ENCODE results near the gene SHISAL1.
A peak's percentile ranks its signal among the peaks of the same experiment; 100 is the strongest.

Gene SHISAL1

DNA sequence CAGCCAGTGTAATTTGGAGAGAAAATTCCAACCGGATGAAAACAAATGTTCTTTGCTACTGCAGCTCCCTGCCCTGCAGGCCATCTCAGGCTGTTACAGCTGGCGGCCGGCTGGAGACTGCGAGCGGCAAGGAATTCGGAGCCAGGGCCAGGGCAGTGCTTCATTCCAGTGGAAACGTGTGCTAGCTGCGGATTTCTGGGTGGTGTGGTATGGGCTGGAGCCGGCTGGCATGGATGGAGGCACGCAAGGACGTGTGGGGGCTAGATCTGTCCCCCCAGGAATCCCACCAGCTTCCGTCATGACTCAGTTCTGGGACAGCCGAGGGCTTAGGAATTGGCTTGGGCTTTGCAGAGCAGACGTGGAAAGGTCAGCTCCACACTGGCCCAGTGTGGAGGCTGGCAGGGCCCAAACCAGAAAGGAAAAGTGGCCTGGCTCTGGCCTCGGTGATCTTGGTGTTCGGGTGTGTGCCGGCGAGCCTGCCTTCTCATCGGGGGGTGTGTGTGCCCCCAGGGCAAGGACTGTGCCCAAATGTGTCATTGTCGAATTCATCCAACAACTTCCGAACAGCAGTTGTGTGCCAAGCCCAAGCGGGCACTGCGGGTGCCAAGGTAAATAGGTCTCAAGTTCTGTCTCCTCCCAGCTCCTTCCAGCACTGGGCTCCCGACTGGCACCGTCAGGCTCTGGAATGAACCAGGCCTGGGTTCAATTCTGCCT, 48.1 kb upstream of the SHISAL1 start:
- peak; percentile 46 for ATAC-seq
- no peak for TF ChIP-seq BACH2 (CRISPR knock-in tag; IDR thresholded peaks at IDR 0.05; ENCODE audit: borderline replicate concordance)
- TF ChIP-seq PPARA (CRISPR knock-in tag; IDR thresholded peaks at IDR 0.05; ENCODE audit: borderline replicate concordance), result no peak
- no peak for TF ChIP-seq TCF4 (CRISPR knock-in tag; IDR thresholded peaks at IDR 0.05; ENCODE audit: borderline replicate concordance)
- TF ChIP-seq, protein P1, sequence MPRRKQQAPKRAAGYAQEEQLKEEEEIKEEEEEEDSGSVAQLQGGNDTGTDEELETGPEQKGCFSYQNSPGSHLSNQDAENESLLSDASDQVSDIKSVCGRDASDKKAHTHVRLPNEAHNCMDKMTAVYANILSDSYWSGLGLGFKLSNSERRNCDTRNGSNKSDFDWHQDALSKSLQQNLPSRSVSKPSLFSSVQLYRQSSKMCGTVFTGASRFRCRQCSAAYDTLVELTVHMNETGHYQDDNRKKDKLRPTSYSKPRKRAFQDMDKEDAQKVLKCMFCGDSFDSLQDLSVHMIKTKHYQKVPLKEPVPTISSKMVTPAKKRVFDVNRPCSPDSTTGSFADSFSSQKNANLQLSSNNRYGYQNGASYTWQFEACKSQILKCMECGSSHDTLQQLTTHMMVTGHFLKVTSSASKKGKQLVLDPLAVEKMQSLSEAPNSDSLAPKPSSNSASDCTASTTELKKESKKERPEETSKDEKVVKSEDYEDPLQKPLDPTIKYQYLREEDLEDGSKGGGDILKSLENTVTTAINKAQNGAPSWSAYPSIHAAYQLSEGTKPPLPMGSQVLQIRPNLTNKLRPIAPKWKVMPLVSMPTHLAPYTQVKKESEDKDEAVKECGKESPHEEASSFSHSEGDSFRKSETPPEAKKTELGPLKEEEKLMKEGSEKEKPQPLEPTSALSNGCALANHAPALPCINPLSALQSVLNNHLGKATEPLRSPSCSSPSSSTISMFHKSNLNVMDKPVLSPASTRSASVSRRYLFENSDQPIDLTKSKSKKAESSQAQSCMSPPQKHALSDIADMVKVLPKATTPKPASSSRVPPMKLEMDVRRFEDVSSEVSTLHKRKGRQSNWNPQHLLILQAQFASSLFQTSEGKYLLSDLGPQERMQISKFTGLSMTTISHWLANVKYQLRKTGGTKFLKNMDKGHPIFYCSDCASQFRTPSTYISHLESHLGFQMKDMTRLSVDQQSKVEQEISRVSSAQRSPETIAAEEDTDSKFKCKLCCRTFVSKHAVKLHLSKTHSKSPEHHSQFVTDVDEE (CRISPR knock-in tag; IDR thresholded peaks at IDR 0.05), result no peak
- TF ChIP-seq ZFP30 (CRISPR knock-in tag; IDR thresholded peaks at IDR 0.05), result no peak
- no peak for TF ChIP-seq ZNF70 (CRISPR knock-in tag; IDR thresholded peaks at IDR 0.05)
- TF ChIP-seq, protein P2, sequence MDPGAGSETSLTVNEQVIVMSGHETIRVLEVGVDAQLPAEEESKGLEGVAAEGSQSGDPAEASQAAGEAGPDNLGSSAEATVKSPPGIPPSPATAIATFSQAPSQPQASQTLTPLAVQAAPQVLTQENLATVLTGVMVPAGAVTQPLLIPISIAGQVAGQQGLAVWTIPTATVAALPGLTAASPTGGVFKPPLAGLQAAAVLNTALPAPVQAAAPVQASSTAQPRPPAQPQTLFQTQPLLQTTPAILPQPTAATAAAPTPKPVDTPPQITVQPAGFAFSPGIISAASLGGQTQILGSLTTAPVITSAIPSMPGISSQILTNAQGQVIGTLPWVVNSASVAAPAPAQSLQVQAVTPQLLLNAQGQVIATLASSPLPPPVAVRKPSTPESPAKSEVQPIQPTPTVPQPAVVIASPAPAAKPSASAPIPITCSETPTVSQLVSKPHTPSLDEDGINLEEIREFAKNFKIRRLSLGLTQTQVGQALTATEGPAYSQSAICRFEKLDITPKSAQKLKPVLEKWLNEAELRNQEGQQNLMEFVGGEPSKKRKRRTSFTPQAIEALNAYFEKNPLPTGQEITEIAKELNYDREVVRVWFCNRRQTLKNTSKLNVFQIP (CRISPR knock-in tag; IDR thresholded peaks at IDR 0.05; ENCODE audit: borderline replicate concordance, low read depth), result no peak
- no peak for TF ChIP-seq GLIS3 (CRISPR knock-in tag; IDR thresholded peaks at IDR 0.05)
- TF ChIP-seq OSR1 (CRISPR knock-in tag; IDR thresholded peaks at IDR 0.05), result no peak
- TF ChIP-seq, protein P3, sequence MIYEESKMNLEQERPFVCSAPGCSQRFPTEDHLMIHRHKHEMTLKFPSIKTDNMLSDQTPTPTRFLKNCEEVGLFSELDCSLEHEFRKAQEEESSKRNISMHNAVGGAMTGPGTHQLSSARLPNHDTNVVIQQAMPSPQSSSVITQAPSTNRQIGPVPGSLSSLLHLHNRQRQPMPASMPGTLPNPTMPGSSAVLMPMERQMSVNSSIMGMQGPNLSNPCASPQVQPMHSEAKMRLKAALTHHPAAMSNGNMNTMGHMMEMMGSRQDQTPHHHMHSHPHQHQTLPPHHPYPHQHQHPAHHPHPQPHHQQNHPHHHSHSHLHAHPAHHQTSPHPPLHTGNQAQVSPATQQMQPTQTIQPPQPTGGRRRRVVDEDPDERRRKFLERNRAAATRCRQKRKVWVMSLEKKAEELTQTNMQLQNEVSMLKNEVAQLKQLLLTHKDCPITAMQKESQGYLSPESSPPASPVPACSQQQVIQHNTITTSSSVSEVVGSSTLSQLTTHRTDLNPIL (CRISPR knock-in tag; IDR thresholded peaks at IDR 0.05; ENCODE audit: low read depth), result no peak
- no peak for TF ChIP-seq ZFP3 (CRISPR knock-in tag; IDR thresholded peaks at IDR 0.05)
- TF ChIP-seq RARB (CRISPR knock-in tag; IDR thresholded peaks at IDR 0.05), result no peak
- no peak for TF ChIP-seq ZC3H10 (CRISPR knock-in tag; IDR thresholded peaks at IDR 0.05)
- TF ChIP-seq ZNF565 (CRISPR knock-in tag; conservative IDR thresholded peaks at IDR 0.05; ENCODE audit: low read depth), result no peak
- TF ChIP-seq, protein P4, sequence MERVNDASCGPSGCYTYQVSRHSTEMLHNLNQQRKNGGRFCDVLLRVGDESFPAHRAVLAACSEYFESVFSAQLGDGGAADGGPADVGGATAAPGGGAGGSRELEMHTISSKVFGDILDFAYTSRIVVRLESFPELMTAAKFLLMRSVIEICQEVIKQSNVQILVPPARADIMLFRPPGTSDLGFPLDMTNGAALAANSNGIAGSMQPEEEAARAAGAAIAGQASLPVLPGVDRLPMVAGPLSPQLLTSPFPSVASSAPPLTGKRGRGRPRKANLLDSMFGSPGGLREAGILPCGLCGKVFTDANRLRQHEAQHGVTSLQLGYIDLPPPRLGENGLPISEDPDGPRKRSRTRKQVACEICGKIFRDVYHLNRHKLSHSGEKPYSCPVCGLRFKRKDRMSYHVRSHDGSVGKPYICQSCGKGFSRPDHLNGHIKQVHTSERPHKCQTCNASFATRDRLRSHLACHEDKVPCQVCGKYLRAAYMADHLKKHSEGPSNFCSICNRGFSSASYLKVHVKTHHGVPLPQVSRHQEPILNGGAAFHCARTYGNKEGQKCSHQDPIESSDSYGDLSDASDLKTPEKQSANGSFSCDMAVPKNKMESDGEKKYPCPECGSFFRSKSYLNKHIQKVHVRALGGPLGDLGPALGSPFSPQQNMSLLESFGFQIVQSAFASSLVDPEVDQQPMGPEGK (CRISPR knock-in tag; IDR thresholded peaks at IDR 0.05; ENCODE audit: borderline replicate concordance), result no peak
- TF ChIP-seq ZNF8 (CRISPR knock-in tag; IDR thresholded peaks at IDR 0.05), result no peak
- TF ChIP-seq SNAI2 (CRISPR knock-in tag; IDR thresholded peaks at IDR 0.05), result no peak
- TF ChIP-seq ARNTL (CRISPR knock-in tag; IDR thresholded peaks at IDR 0.05; ENCODE audit: borderline replicate concordance, low read depth), result no peak
- TF ChIP-seq TOX (CRISPR knock-in tag; IDR thresholded peaks at IDR 0.05; ENCODE audit: borderline replicate concordance), result no peak

DNA sequence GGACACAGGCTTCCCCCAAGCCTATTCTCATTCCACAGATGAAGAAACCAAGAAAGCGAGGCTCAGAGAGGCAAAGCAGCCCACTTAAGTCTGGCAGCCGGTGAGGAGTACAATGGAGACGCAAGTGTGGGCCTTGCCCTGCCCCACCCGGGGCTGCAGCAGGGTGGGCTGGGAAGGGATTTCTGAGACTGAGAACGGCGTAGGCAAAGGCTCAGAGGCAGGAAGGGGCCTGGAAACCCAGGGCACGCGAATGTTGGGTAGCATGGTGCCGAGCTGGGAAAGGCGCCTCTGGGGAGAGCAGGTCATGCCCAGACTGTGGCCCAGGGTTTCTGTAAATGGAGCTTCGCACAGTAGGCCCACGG, 47.5 kb upstream of the SHISAL1 start:
- ATAC-seq, result no peak
- TF ChIP-seq ZNF565 (CRISPR knock-in tag; conservative IDR thresholded peaks at IDR 0.05; ENCODE audit: low read depth), result no peak
- no peak for TF ChIP-seq CSDC2 (CRISPR knock-in tag; IDR thresholded peaks at IDR 0.05)
- TF ChIP-seq, protein P3 (CRISPR knock-in tag; IDR thresholded peaks at IDR 0.05; ENCODE audit: low read depth), result no peak
- TF ChIP-seq TCF4 (CRISPR knock-in tag; IDR thresholded peaks at IDR 0.05; ENCODE audit: borderline replicate concordance), result no peak
- TF ChIP-seq PPARA (CRISPR knock-in tag; IDR thresholded peaks at IDR 0.05; ENCODE audit: borderline replicate concordance), result no peak
- TF ChIP-seq, protein P4 (CRISPR knock-in tag; IDR thresholded peaks at IDR 0.05; ENCODE audit: borderline replicate concordance), result no peak
- no peak for TF ChIP-seq ESRRG (CRISPR knock-in tag; IDR thresholded peaks at IDR 0.05)
- TF ChIP-seq ZFP3 (CRISPR knock-in tag; IDR thresholded peaks at IDR 0.05), result no peak
- TF ChIP-seq TOX (CRISPR knock-in tag; IDR thresholded peaks at IDR 0.05; ENCODE audit: borderline replicate concordance), result no peak
- no peak for TF ChIP-seq ARNTL (CRISPR knock-in tag; IDR thresholded peaks at IDR 0.05; ENCODE audit: borderline replicate concordance, low read depth)
- TF ChIP-seq ISL1 (CRISPR knock-in tag; IDR thresholded peaks at IDR 0.05), result no peak
- TF ChIP-seq, protein P5, sequence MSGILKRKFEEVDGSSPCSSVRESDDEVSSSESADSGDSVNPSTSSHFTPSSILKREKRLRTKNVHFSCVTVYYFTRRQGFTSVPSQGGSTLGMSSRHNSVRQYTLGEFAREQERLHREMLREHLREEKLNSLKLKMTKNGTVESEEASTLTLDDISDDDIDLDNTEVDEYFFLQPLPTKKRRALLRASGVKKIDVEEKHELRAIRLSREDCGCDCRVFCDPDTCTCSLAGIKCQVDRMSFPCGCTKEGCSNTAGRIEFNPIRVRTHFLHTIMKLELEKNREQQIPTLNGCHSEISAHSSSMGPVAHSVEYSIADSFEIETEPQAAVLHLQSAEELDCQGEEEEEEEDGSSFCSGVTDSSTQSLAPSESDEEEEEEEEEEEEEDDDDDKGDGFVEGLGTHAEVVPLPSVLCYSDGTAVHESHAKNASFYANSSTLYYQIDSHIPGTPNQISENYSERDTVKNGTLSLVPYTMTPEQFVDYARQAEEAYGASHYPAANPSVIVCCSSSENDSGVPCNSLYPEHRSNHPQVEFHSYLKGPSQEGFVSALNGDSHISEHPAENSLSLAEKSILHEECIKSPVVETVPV (CRISPR knock-in tag; IDR thresholded peaks at IDR 0.05), result no peak
- no peak for TF ChIP-seq ZNF8 (CRISPR knock-in tag; IDR thresholded peaks at IDR 0.05)
